Measurements from ENCODE around the gene CPNE4.

DNA sequence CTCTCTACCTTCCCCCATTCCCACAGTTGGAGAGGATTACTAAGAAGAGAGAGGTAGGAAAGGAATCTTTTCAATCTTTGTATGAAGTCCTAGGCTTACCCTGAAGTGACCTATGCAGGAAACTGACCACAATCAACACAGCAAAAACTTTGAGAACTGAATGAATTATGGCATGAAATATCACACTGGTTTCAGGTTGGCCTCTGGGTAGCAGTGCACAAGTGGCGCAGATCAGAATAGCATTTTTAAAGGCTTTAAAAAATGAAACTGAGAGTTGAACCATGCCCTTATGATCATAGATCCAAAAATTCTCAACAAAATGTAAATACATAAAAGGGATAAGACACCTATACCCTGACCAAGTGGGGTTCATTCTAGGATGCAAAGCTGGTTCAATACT lies 198.9 kb downstream of the CPNE4 start:
- TF ChIP-seq CTCF (IDR thresholded peaks at IDR 0.05 in 4 of 5, conservative IDR thresholded peaks at IDR 0.05 in 1 of 5) (no peak), POLR2A (IDR thresholded peaks at IDR 0.05) (no peak)
